ENCODE results near the gene RNF34. TPM values are rescaled to one million over a fixed set of nuclear protein-coding genes. Genes with fewer than 3 reads are reported as not detected.

The RNF34 gene
- total RNA-seq, 1 experiment from 2014 or later, result 54.1 TPM

DNA sequence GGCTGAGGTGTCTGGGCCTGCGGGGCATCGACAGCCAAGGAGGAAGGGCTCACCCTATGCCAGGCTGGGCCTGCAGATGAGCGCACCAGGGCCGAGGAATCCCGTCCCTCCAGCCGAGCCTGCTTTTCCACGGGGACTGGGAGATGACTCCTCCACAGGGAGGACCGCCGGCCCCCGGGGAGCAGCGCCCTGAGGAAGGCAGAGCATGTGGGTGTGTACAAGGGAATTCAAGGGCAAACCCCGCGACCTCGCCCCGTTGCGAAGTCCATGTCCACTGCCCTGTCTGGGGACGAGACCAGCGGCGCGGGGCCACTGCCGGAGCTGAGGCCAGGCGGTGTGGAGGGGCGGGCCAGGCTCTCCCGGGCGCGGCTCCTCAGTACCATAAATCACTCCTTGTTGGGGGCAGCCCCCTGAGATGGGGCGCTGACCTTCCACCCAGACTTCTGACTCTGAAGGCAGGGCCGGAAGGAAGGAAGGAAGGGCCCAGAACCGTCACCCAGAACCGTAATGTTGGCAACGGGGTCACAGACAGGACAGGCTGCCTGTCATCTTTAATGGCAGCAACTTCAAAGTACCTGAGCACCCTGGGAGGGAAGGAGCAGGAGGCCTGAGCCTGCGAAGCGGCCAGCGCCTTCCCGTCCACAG is 52.5 kb downstream of the RNF34 start:
- H3K4me3 ChIP-seq (ENCODE audit: low read depth, low read length), result no peak overlapping the region
- intact Hi-C loops (cut with micrococcal nuclease; ENCODE audit: unreplicated experiment), result no loop called here
- ChIA-PET CTCF (no interaction called here), POLR2A (no interaction called here)
- H3K4me1 ChIP-seq, result peaks cover 6% of the 10 kb centered on the region; the same call in 1 of the 2 replicates
- no TSS peak for BruUV-seq (replicated peaks)
- TF ChIP-seq, protein P1, sequence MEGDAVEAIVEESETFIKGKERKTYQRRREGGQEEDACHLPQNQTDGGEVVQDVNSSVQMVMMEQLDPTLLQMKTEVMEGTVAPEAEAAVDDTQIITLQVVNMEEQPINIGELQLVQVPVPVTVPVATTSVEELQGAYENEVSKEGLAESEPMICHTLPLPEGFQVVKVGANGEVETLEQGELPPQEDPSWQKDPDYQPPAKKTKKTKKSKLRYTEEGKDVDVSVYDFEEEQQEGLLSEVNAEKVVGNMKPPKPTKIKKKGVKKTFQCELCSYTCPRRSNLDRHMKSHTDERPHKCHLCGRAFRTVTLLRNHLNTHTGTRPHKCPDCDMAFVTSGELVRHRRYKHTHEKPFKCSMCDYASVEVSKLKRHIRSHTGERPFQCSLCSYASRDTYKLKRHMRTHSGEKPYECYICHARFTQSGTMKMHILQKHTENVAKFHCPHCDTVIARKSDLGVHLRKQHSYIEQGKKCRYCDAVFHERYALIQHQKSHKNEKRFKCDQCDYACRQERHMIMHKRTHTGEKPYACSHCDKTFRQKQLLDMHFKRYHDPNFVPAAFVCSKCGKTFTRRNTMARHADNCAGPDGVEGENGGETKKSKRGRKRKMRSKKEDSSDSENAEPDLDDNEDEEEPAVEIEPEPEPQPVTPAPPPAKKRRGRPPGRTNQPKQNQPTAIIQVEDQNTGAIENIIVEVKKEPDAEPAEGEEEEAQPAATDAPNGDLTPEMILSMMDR (IDR thresholded peaks at IDR 0.05; ENCODE audit: insufficient read depth in 1 of 2, low read depth in 1 of 2, low read length in 1 of 2, severe bottlenecking in 1 of 2, unreplicated experiment in 1 of 2), result no peak
- no peaks in the 10 kb centered on the region for H3K27me3 Mint-ChIP-seq (ENCODE audit: insufficient read depth, unreplicated experiment)
- peaks cover 10% of the 10 kb centered on the region for H3K36me3 Mint-ChIP-seq (ENCODE audit: insufficient read depth, unreplicated experiment)
- no peak overlapping the region for H3K4me3 Mint-ChIP-seq (ENCODE audit: unreplicated experiment)
- H3K4me1 Mint-ChIP-seq (ENCODE audit: low read depth, unreplicated experiment), result peaks cover 7% of the 10 kb centered on the region
- no peaks in the 10 kb centered on the region for H3K36me3 ChIP-seq (ENCODE audit: control insufficient read depth, insufficient read depth, low read length)
- no peaks in the 10 kb centered on the region for H3K9me3 ChIP-seq
- peak; percentile 31 to 65 for DNase-seq
- no peaks in the 10 kb centered on the region for H3K9me3 Mint-ChIP-seq (ENCODE audit: unreplicated experiment)
- no peaks in the 10 kb centered on the region for H3K27me3 ChIP-seq (replicated peaks; ENCODE audit: control insufficient read depth, insufficient read depth, low read length)
- H3K27ac Mint-ChIP-seq (ENCODE audit: unreplicated experiment), result no peak overlapping the region

DNA sequence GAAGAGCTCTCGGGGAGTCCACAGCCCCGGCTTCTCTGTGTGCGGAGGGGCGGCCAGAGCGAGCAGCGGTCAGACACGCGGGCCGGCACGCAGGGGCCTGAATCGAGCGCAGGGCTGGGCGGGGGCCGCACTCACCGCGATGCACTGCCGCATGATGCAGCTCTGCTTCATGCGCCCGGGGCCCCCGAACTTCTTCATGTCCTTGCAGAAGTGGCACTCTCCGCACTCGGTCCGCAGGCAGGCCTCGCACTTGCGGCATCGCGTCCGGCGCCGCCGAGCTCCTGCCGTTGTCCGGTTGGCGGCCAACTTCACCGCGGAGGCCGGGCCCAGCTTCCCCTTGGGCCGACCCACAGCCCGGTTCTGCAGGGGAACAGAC is 53.1 kb downstream of the RNF34 start:
- Histone ChIP-seq H3K36me3 (ENCODE audit: control insufficient read depth, insufficient read depth, low read length) (no peaks in the 10 kb centered on the region), H3K4me1 (peaks cover 6% of the 10 kb centered on the region; the same call in 1 of the 2 replicates), H3K4me3 (ENCODE audit: low read depth, low read length) (no peak overlapping the region), H3K9me3 (no peaks in the 10 kb centered on the region), H3K27me3 (replicated peaks; ENCODE audit: control insufficient read depth, insufficient read depth, low read length) (no peaks in the 10 kb centered on the region)
- POLR2A ChIA-PET, result no interaction called here
- no TSS peak for BruUV-seq (replicated peaks)
- no peak overlapping the region for H3K27ac Mint-ChIP-seq (ENCODE audit: unreplicated experiment)
- H3K36me3 Mint-ChIP-seq (ENCODE audit: insufficient read depth, unreplicated experiment), result peaks cover 10% of the 10 kb centered on the region
- CTCF ChIA-PET, result no interaction called here
- TF ChIP-seq, protein P1 (IDR thresholded peaks at IDR 0.05; ENCODE audit: insufficient read depth in 1 of 2, low read depth in 1 of 2, low read length in 1 of 2, severe bottlenecking in 1 of 2, unreplicated experiment in 1 of 2), result no peak
- no peak overlapping the region for H3K4me3 Mint-ChIP-seq (ENCODE audit: unreplicated experiment)
- no peaks in the 10 kb centered on the region for H3K9me3 Mint-ChIP-seq (ENCODE audit: unreplicated experiment)
- intact Hi-C loops (cut with micrococcal nuclease; ENCODE audit: unreplicated experiment), result no loop called here
- peaks cover 7% of the 10 kb centered on the region for H3K4me1 Mint-ChIP-seq (ENCODE audit: low read depth, unreplicated experiment)
- no peak for DNase-seq
- no peaks in the 10 kb centered on the region for H3K27me3 Mint-ChIP-seq (ENCODE audit: insufficient read depth, unreplicated experiment)

DNA sequence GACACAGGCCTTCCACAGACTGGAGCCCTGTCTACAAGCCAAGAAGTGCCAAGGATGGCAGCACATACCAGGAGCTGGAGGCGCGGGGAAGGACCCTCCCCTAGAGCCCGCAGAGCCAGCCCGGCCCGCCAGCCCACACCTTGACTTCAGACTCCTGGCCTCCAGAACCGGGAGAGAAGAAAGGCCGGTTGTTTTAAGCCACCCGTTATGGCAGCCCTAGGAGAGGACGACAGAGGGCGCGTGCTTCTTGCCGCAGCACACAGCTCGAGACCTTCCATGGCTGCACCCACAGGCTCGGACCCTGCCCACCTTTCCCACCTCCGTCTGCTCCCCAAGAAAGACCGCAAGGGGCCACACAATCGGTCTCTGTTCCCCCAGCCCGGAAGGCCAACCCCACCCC is 53.7 kb downstream of the RNF34 start:
- peaks cover 6% of the 10 kb centered on the region; the same call in 1 of the 2 replicates for H3K4me1 ChIP-seq
- Mint-ChIP-seq H3K36me3 (ENCODE audit: insufficient read depth, unreplicated experiment) (peaks cover 10% of the 10 kb centered on the region), H3K27me3 (ENCODE audit: insufficient read depth, unreplicated experiment) (no peaks in the 10 kb centered on the region), H3K4me3 (ENCODE audit: unreplicated experiment) (no peak overlapping the region), H3K27ac (ENCODE audit: unreplicated experiment) (no peak overlapping the region), H3K4me1 (ENCODE audit: low read depth, unreplicated experiment) (peaks cover 7% of the 10 kb centered on the region), H3K9me3 (ENCODE audit: unreplicated experiment) (no peaks in the 10 kb centered on the region)
- no peaks in the 10 kb centered on the region for H3K27me3 ChIP-seq (replicated peaks; ENCODE audit: control insufficient read depth, insufficient read depth, low read length)
- intact Hi-C loops (cut with micrococcal nuclease; ENCODE audit: unreplicated experiment), result no loop called here
- POLR2A ChIA-PET, result no interaction called here
- TF ChIP-seq, protein P1 (IDR thresholded peaks at IDR 0.05; ENCODE audit: insufficient read depth in 1 of 2, low read depth in 1 of 2, low read length in 1 of 2, severe bottlenecking in 1 of 2, unreplicated experiment in 1 of 2), result no peak
- H3K9me3 ChIP-seq, result no peaks in the 10 kb centered on the region
- CTCF ChIA-PET, result no interaction called here
- H3K36me3 ChIP-seq (ENCODE audit: control insufficient read depth, insufficient read depth, low read length), result no peaks in the 10 kb centered on the region
- no TSS peak for BruUV-seq (replicated peaks)
- DNase-seq, result no peak
- no peak overlapping the region for H3K4me3 ChIP-seq (ENCODE audit: low read depth, low read length)
